SH-SY5Y (cell line): ENCODE data around the gene MACF1.

ENCODE experiments used
- GATA2 ChIP-seq: IDR thresholded peaks from 2 replicates; pipeline ENCODE4 v1.6.1; 2011; ENCODE audit warnings: mild to moderate bottlenecking, low read depth, low read length
- GATA3 ChIP-seq: IDR thresholded peaks from 2 replicates; pipeline ENCODE4 v1.6.1; 2011; ENCODE audit warnings: low read depth, mild to moderate bottlenecking, low read length, moderate library complexity

DNA sequence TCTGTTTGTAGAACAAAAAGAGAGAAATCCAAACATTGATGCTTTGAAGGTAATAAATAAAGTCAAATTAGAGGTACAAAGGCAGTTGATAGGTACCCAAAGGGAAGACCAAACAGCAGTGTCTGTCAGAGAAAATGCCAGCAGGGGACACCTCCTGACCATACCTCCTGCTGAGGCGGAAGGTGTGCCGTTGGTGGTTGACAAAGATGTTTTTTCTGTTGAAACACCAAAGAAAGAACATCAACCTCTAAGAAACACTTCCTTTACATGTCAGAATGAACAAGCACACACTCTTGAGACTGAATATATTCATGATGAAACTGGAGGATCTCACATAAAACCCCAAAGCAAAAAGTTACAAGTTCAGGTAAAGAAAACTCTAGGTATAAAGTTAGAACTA, 128.3 kb downstream of the MACF1 start:
- TF ChIP-seq GATA2, result no peak
- TF ChIP-seq GATA3, result no peak
